Suprapubic skin (tissue), 4 donors: ENCODE measurements around the gene SAMD8. TPM values are rescaled to one million over a fixed set of nuclear protein-coding genes. Genes with fewer than 3 reads are reported as not detected.
"Not testable (repeated sequence)": the region's sequence is repeated elsewhere in the genome, so short reads cannot be mapped to it uniquely, and the experiment has no call there.

Experiments
- DNase-seq, 2 donors: peaks; one replicate each; pipeline ENCODE4 v3.0.0-alpha.2; 2019; ENCODE audit warnings: low spot score in 2 of 2
- H3K27ac ChIP-seq: fragments of 200-600 bp; sonication (generic); one replicate; pipeline ENCODE4 v1.5.1; 2019
- H3K27me3 ChIP-seq: fragments of 200-600 bp; sonication (generic); one replicate; pipeline ENCODE4 v1.5.1; 2019
- H3K36me3 ChIP-seq: fragments of 200-600 bp; sonication (generic); one replicate; pipeline ENCODE4 v1.5.1; 2019
- H3K4me1 ChIP-seq: fragments of 200-600 bp; sonication (generic); one replicate; pipeline ENCODE4 v1.5.1; 2019
- H3K4me3 ChIP-seq: fragments of 200-600 bp; sonication (generic); one replicate; pipeline ENCODE4 v1.5.1; 2019; ENCODE audit warnings: mild to moderate bottlenecking
- H3K9me3 ChIP-seq: fragments of 200-600 bp; sonication (generic); one replicate; pipeline ENCODE4 v1.5.1; 2019
- EP300 ChIP-seq: sonication (generic); formaldehyde crosslinking; IDR thresholded peaks from one replicate; pipeline ENCODE4 v1.6.1; 2017; ENCODE audit warnings: antibody characterized with exemption
- POLR2A ChIP-seq, 2 donors: fragments of 450-650 bp; IDR thresholded peaks; one replicate each; pipeline ENCODE4 v1.6.1; 2017; ENCODE audit warnings: antibody characterized with exemption in 2 of 2, mild to moderate bottlenecking in 2 of 2, moderate library complexity in 2 of 2
- POLR2AphosphoS5 ChIP-seq, 3 donors: sonication (generic); formaldehyde crosslinking; IDR thresholded peaks; one replicate each; pipeline ENCODE4 v1.6.1; 2017; ENCODE audit warnings: antibody characterized with exemption in 3 of 3
- WGBS: methylation state at CpG from one replicate; pipeline ENCODE4 v1.1.5; 2018; 5-methylcytosine and 5-hydroxymethylcytosine counted together
- total RNA-seq, 4 donors: library from RNA; depleted of rRNA; stranded (reverse); fragments of >200 nt; gene quantifications; one replicate each; pipeline ENCODE4 v1.1.0, GENCODE V29; 2016
- TF ChIP-seq, protein P1 (sequence below), 2 donors: fragments of 200-600 bp in 1 of 2; fragments of 450-650 bp in 1 of 2; sonication (generic) in 1 of 2; IDR thresholded peaks; one replicate each; pipeline ENCODE4 v1.5.1; 2016 to 2019; ENCODE audit warnings: antibody characterized with exemption in 2 of 2, mild to moderate bottlenecking in 1 of 2, moderate library complexity in 1 of 2

SAMD8 gene
- total RNA-seq, 4 donors from 2014 or later = 20.3 to 29.1 (median 22.8) TPM

DNA sequence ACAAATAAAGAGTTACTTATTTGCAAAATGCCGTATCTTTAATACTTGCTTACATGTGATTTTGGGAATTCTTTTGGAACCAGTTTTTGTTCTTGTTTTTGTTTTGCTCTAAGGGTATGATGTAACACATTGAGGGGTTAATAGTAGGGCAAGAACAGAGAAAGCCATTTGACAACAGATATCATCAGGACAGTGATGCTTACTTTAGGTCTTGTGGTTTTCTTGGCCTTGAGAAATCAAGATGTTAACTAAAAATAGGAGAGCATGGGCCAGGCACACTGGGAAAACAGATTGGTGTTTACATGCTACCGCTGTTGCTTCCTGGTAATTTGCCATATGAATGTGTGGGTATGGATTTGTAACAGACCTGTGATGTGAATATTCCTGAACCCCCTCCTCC is 3.7 kb downstream of the SAMD8 start:
- Histone ChIP-seq H3K27me3 (no peaks in the 10 kb centered on the region), H3K4me3 (no peak overlapping the region), H3K9me3 (no peaks in the 10 kb centered on the region), H3K4me1 (peaks cover 45% of the 10 kb centered on the region), H3K27ac (no peak overlapping the region), H3K36me3 (no peaks in the 10 kb centered on the region)
- TF ChIP-seq POLR2A (IDR thresholded peaks at IDR 0.05) (no peak), EP300 (no peak), POLR2AphosphoS5 (IDR thresholded peaks at IDR 0.05) (no peak)
- TF ChIP-seq, protein P1, sequence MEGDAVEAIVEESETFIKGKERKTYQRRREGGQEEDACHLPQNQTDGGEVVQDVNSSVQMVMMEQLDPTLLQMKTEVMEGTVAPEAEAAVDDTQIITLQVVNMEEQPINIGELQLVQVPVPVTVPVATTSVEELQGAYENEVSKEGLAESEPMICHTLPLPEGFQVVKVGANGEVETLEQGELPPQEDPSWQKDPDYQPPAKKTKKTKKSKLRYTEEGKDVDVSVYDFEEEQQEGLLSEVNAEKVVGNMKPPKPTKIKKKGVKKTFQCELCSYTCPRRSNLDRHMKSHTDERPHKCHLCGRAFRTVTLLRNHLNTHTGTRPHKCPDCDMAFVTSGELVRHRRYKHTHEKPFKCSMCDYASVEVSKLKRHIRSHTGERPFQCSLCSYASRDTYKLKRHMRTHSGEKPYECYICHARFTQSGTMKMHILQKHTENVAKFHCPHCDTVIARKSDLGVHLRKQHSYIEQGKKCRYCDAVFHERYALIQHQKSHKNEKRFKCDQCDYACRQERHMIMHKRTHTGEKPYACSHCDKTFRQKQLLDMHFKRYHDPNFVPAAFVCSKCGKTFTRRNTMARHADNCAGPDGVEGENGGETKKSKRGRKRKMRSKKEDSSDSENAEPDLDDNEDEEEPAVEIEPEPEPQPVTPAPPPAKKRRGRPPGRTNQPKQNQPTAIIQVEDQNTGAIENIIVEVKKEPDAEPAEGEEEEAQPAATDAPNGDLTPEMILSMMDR (IDR thresholded peaks at IDR 0.05) = no peak
- no peak for DNase-seq
- 72% methylated on average over 2 of the region's 2 CpGs for WGBS

DNA sequence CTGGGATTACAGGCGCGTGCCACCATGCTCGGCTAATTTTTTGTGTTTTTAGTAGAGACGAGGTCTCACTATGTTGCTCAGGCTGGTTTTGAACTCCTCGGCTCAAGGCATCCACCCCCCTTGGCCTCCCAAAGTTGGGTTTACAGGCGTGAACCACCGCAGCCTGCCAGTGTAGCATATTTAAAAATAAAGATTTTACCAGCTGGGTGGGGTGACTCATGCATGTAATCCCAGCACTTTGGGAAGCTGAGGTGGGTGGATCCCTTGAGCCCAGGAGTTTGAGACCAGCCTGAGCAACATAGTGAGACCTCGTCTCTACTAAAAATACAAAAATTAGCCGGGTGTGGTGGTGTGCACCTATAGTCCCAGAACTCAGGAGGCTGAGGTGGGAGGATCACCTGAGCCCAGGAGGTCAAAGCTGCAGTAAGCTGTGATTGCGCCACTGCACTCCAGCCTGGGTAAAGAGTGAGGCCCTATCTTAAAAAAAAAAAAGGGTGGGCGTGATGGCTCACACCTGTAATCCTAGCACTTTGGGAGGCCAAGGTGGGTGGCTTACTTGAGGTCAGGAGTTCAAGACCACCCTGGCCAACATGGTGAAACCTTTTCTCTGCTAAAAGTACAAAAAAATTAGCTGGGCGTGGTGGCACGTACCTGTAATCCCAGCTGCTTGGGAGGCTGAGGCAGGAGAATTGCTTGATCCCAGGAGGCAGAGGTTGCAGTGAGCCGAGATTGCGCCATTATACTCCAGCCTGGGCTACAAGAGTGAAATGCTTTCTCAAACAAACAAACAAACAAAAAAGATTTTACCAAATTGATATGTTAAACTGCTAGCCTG is 5.7 kb downstream of the SAMD8 start:
- DNase-seq = peak in 1 of 2 donors; percentile 38
- not testable (repeated sequence) for H3K36me3 ChIP-seq, H3K27ac ChIP-seq, H3K9me3 ChIP-seq, H3K27me3 ChIP-seq, H3K4me3 ChIP-seq
- peaks cover 54% of the 10 kb centered on the region for H3K4me1 ChIP-seq
- WGBS = 92% methylated on average over 15 of the region's 15 CpGs

DNA sequence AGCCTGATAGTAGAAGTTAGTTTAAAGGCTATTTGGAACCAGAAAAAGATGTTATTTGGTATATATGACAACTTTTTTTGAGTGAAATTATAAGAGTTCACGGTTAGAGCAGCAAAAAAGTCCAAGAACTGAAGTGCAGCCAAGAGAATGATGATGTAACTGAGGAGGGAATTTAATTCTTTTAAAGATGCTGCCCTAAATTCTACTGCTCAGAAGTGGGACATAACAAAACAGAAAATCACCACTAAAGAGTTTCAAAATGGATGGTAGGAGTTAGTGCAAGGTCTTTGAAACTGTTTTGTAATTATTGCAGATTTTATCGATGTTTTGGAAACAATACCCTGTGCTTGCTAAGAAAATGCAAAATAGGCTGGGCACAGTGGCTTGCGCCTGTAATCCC is 6.5 kb downstream of the SAMD8 start:
- DNase-seq = no peak
- Histone ChIP-seq H3K4me3 (no peak overlapping the region), H3K9me3 (no peaks in the 10 kb centered on the region), H3K27me3 (no peaks in the 10 kb centered on the region), H3K4me1 (peaks cover 47% of the 10 kb centered on the region), H3K27ac (no peak overlapping the region), H3K36me3 (no peaks in the 10 kb centered on the region)
- 58% methylated on average over 3 of the region's 3 CpGs for WGBS
- TF ChIP-seq EP300 = no peak
- TF ChIP-seq, protein P1 (IDR thresholded peaks at IDR 0.05) = no peak
- no peak for TF ChIP-seq POLR2A (IDR thresholded peaks at IDR 0.05)

DNA sequence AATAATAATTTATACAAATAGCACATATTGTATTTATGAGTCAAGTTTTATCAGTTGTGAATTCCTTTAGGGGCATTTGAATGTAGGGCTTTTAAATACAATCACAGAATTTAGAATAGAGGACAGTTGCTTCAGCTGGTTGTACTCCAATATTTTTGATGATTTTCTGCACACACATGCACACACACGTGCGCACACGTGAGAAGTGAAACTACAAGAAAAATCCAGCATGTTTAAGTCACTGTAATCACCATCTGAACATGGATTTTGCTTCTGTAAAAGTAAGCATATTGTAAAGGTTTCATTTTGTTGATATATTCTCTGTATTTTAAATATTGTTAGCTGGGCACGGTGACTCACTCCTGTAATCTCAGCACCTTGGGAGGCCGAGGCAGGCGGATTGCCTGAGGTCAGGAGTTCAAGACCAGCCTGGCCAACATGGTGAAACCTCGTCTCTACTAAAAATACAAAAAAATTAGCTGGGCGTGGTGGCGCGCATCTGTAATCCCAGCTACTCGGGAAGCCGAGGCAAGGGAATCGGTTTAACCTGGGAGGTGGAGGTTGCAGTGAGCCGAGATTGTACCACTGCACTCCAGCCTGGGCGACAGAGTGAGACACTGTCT is 8.1 kb downstream of the SAMD8 start:
- H3K27me3 ChIP-seq, H3K36me3 ChIP-seq, H3K9me3 ChIP-seq, H3K27ac ChIP-seq, H3K4me3 ChIP-seq, DNase-seq: not testable (repeated sequence)
- WGBS = 86% methylated on average over 15 of the region's 15 CpGs
- H3K4me1 ChIP-seq = peaks cover 35% of the 10 kb centered on the region

DNA sequence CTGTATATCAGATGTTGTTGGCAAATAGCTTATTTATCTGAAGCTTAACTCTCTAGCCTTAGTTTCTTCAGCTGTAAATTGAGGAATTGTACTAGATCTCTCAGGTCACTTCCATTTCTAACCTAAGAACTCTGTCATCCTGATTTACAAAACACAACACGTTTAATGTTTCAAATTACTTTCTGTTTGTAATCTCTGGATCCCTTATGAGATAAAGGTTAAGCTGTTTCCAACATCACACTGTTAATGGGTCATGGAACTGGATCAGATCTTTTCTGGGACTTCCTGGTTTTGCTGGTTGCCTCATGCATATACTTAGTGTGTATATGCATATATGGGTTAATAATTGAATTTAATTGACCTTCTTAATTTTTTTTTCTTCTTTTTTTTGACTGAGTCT is 9.9 kb downstream of the SAMD8 start:
- no peaks in the 10 kb centered on the region for H3K9me3 ChIP-seq
- peaks cover 9% of the 10 kb centered on the region for H3K36me3 ChIP-seq
- H3K27ac ChIP-seq = no peak overlapping the region
- WGBS = 38% methylated on average over 1 of the region's 1 CpG
- H3K27me3 ChIP-seq = no peaks in the 10 kb centered on the region
- H3K4me3 ChIP-seq = no peak overlapping the region
- no peak for TF ChIP-seq POLR2AphosphoS5 (IDR thresholded peaks at IDR 0.05)
- no peak for TF ChIP-seq POLR2A (IDR thresholded peaks at IDR 0.05)
- no peak for TF ChIP-seq EP300
- no peak for DNase-seq
- peaks cover 25% of the 10 kb centered on the region for H3K4me1 ChIP-seq

DNA sequence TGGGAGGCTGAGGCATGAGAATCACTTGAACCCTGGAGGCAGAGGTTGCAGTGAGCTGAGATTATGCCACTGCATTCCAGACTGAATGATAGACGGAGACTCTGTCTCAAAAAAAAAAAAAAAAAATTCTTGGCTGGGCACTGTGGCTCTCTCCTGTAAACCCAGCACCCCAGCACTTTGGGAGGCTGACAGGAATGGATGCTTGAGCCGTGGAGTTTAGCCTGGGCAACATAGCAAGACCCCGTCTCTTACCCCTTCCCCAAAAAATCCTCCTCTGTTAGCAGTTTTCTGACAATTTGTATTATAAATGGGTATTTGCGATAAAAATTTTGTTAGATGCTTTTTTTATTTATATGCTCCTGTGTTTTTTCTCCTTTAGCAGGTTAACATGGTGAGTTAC is 11.0 kb downstream of the SAMD8 start:
- H3K4me1 ChIP-seq = peaks cover 13% of the 10 kb centered on the region
- no peak for TF ChIP-seq POLR2A (IDR thresholded peaks at IDR 0.05)
- no peak for TF ChIP-seq POLR2AphosphoS5 (IDR thresholded peaks at IDR 0.05)
- TF ChIP-seq, protein P1 (IDR thresholded peaks at IDR 0.05) = no peak
- no peak for TF ChIP-seq EP300
- peaks cover 9% of the 10 kb centered on the region for H3K36me3 ChIP-seq
- WGBS = 92% methylated on average over 4 of the region's 4 CpGs
- H3K9me3 ChIP-seq = no peaks in the 10 kb centered on the region
- no peak for DNase-seq
- H3K27ac ChIP-seq = no peak overlapping the region
- H3K4me3 ChIP-seq = no peak overlapping the region
- H3K27me3 ChIP-seq = no peaks in the 10 kb centered on the region
